Measurements from ENCODE around the gene BTBD2. TPM values are rescaled to one million over a fixed set of nuclear protein-coding genes. Genes with fewer than 3 reads are reported as not detected.
"Not testable (repeated sequence)": the region's sequence is repeated elsewhere in the genome, so short reads cannot be mapped to it uniquely, and the experiment has no call there.

The BTBD2 gene
- total RNA-seq, 1 donor = 46.6 TPM

DNA sequence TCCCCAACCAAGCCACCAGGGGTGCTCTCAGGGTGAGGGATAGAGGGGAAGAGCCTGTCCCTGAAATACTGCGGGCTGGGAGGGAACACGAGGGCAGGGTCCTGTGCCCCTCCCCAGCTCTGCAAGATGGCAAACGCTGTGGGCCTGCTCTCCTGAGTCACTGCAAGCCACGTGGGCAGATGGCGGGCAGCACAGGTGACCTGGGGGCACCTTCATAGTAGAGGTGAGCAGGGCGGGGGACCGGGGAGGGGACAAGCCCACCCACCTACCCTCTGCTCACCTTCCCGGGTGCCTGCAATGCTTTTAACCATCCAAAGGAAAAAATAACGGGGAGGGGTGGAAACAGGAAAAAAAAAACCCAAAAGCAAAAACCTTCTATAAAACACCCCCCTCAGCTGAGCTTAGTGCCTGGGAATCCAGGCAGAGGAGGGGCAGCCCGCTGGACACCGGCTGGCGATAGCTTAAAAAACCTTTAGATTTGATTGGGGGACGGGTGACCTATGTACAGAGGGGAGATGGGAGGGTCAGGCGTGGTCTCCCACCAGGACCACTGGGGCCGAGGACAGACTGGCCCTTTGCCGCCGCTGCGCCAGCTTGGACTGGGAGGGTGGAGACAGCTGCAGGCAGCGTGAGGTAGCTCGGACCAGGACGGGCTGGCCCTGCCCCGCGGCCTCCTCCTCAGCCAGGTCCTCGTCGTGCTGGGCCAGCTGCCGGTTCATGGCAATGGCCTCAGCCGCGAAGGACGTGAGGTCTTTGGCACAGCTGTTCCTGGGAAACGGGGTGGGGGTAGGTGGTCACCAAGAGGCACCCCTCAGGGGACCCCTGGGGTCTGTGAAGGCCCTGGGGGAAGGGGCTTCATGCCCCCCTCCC, 23.8 kb upstream of the BTBD2 start:
- TF ChIP-seq CTCF (IDR thresholded peaks at IDR 0.05; ENCODE audit: insufficient read depth, low read depth, low read length) = no peak

GRCh38 chr19:2038284-2039088, 23.0 kb upstream of the BTBD2 start:
- TF ChIP-seq CTCF (IDR thresholded peaks at IDR 0.05; ENCODE audit: insufficient read depth, low read depth, low read length) = no peak
- no peak overlapping the region for H3K4me3 ChIP-seq (ENCODE audit: low read depth, low read length)
- DNase-seq (ENCODE audit: low read depth) = no peak

More for the DNA sequence above, 23.8 kb upstream of the BTBD2 start:
- H3K4me3 ChIP-seq (ENCODE audit: low read depth, low read length) = no peak overlapping the region
- no peak for DNase-seq (ENCODE audit: low read depth)

DNA sequence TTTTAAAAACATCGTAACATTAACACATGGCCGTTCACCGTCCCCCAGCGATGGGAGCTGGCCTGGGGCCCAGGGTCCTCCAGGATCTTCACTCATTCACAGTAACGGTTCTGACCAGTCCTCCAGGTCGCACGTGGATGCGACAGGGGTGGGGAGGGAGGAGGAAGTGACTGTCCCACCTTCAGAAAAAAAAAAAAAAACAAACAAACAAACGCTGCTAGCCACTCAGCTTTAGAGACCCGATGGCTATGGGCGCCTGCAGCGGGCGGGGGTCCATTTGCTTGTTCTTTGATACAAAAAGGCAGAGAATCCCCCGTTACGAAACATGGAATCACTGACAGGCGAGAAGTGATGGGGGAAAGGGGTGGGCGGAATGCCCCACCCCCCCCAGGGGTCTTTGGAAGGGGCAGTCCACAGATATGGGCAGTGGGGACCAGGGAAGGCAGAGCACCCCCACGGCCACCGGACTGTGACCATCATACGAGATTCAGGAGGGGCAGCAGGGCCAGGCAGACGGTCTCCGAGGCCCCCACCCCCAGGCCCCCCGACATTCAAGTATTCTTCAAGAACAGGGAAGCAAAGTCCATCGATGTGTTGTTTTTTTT, 22.2 kb upstream of the BTBD2 start:
- no peak for TF ChIP-seq CTCF (IDR thresholded peaks at IDR 0.05; ENCODE audit: insufficient read depth, low read depth, low read length)
- no peak overlapping the region for H3K4me3 ChIP-seq (ENCODE audit: low read depth, low read length)
- no peak for DNase-seq (ENCODE audit: low read depth)

DNA sequence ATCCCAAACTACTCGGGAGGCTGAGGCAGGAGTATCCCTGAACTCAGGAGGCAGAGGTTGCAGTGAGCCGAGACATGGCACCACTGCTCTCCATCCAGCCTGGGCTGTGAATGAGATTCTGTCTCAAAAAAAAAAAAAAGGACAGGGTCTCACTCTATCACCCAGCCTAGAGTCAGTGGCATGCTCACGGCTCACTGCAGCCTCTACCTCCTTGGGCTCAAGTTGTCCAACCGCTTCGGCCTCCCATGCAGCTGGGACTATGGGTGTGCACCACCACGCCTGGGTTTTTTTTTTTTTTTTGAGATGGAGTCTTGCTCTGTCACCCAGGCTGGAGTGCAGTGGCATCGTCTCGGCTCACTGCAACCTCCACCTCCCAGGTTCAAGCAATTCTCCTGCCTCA, 20.9 kb upstream of the BTBD2 start:
- no peak overlapping the region for H3K4me3 ChIP-seq (ENCODE audit: low read depth, low read length)
- no peak for DNase-seq (ENCODE audit: low read depth)
- TF ChIP-seq CTCF (IDR thresholded peaks at IDR 0.05; ENCODE audit: insufficient read depth, low read depth, low read length) = no peak

DNA sequence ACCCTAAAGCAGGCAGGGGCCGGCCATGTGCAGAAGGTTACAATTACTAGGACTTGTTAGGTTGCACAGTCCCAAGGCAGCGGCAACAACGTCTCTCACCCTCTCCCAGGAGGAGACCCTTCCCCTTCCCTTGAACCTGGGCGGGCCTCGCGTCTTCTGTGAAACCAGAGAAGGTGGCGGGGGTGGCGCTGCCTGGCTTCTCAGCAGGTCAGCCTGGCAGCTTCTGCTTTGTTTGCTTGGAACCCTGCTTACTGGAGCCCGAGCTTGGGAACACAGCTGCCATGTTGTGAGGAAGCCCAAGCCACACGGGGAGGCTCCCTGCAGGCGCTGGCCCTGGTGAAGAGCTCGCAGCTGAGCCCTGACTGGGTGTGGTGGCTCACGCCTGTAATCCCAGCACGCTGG, 20.1 kb upstream of the BTBD2 start:
- no peak for DNase-seq (ENCODE audit: low read depth)
- no peak overlapping the region for H3K4me3 ChIP-seq (ENCODE audit: low read depth, low read length)
- TF ChIP-seq CTCF (IDR thresholded peaks at IDR 0.05; ENCODE audit: insufficient read depth, low read depth, low read length) = no peak

DNA sequence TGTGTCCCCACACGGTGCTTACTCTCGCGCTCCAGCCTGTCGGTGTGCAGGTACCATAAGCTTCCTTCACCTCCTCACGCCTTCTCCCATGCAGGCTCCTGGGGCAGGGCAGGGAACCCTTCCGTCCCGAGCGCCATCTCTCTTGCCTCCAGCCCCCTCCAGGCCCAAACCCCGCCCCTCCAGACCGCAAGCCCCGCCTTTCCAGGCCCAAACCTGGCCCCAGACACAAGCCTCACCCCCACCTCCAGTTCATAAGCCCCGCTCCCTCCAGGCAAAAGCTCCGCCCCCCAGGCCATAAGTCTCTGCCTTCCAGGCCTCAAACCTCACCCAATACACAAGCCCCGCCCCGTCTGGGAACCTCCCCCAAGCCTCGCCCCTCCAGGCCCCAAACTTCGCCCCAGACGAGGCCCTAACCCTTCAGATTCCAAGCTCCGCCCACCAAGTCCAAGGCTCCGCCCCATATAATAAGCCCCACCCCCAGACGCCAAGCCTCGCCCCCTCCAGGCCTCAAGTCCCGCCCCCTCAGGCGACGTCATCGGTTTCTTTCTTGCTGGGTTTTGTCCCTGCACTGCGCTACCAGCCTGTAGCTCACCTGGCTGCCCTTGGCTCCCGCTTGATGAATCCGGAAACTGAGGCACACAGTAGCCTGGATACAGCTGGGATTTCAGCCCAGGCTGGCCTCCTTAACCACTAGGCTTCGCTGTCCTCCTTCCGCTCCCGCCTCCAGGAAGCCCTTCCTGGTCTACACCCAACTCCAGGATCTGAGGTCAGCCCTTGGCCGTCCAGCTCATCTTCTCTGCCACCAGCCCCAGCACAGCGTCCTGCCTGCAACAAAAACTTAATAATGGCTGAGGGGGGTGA, 19.4 kb upstream of the BTBD2 start:
- peak; percentile 30 for DNase-seq (ENCODE audit: low read depth)
- TF ChIP-seq CTCF (IDR thresholded peaks at IDR 0.05; ENCODE audit: insufficient read depth, low read depth, low read length) = no peak

GRCh38 chr19:2034253-2034652, 18.7 kb upstream of the BTBD2 start:
- not testable (repeated sequence) for H3K4me3 ChIP-seq (ENCODE audit: low read depth, low read length); DNase-seq (ENCODE audit: low read depth)

More for the DNA sequence above, 19.4 kb upstream of the BTBD2 start:
- no peak overlapping the region for H3K4me3 ChIP-seq (ENCODE audit: low read depth, low read length)
